WERI-Rb-1 (cell line): ENCODE results near the gene LIMS2.

Experiments
- DNase-seq: peaks from one replicate; pipeline ENCODE4 v3.0.0-alpha.2; 2020
- H3K27ac ChIP-seq: fragments of 250-450 bp; sonication (Bioruptor Pico); 2 replicates; pipeline ENCODE4 v1.5.1; 2020; ENCODE audit warnings: mild to moderate bottlenecking, moderate library complexity
- H3K27me3 ChIP-seq: fragments of 250-450 bp; sonication (Bioruptor Pico); 2 replicates; pipeline ENCODE4 v1.5.1; 2021; ENCODE audit warnings: mild to moderate bottlenecking, low read depth, moderate library complexity; ENCODE audit not compliant: insufficient read depth, severe bottlenecking
- H3K36me3 ChIP-seq: fragments of 250-450 bp; sonication (Bioruptor Pico); 2 replicates; pipeline ENCODE4 v1.5.1; 2020; ENCODE audit warnings: mild to moderate bottlenecking, moderate library complexity
- H3K4me3 ChIP-seq: 2 replicates; pipeline ENCODE4 v1.5.1; 2011; ENCODE audit warnings: low read depth, mild to moderate bottlenecking, control low read depth, low read length
- H3K9me3 ChIP-seq: fragments of 250-450 bp; sonication (Bioruptor Pico); 2 replicates; pipeline ENCODE4 v1.5.1; 2021; ENCODE audit warnings: mild to moderate bottlenecking, moderate library complexity; ENCODE audit not compliant: severe bottlenecking
- CTCF ChIP-seq: IDR thresholded peaks from 2 replicates; pipeline ENCODE4 v1.5.1; 2011; ENCODE audit warnings: low read depth, mild to moderate bottlenecking, control low read depth, inconsistent platforms, low read length

The LIMS2 gene

GRCh38 chr2:127685410-127686080 is 10.2 kb upstream of the LIMS2 start:
- Histone ChIP-seq H3K9me3 (peaks cover 7% of the 10 kb centered on the region), H3K27me3 (no peaks in the 10 kb centered on the region), H3K27ac (peak overlapping the region; percentile 37), H3K36me3 (no peaks in the 10 kb centered on the region), H3K4me3 (no peak overlapping the region)
- no peak for TF ChIP-seq CTCF
- DNase-seq, result peak; percentile 37

DNA sequence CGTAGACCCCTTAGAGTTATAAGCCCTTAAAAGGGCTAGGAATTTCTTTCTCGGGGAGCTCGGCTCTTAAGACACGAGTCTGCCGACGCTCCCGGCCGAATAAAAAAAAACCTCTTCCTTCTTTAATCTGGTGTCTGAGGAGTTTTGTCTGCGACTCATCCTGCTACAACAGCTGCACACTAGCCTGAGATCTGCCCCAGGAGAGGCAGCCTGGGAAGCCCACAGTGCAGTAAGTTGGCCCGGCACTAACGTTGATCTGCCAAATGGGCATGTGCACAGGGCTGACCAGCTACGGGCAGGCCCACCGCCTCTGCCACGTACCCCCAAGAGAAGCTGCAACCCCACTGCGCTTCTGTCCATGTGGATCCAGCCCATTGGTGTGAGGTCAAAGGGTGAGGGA is 8.4 kb upstream of the LIMS2 start:
- Histone ChIP-seq H3K27ac (no peak overlapping the region), H3K36me3 (no peaks in the 10 kb centered on the region)

GRCh38 chr2:127683056-127683455 is 7.7 kb upstream of the LIMS2 start:
- Histone ChIP-seq H3K9me3 (no peaks in the 10 kb centered on the region), H3K4me3 (no peak overlapping the region), H3K36me3 (no peaks in the 10 kb centered on the region), H3K27me3 (no peaks in the 10 kb centered on the region), H3K27ac (no peak overlapping the region)
- no peak for DNase-seq
- TF ChIP-seq CTCF, result no peak

More for the DNA sequence above, 8.4 kb upstream of the LIMS2 start:
- DNase-seq, result peak; percentile 38
- Histone ChIP-seq H3K4me3 (no peak overlapping the region), H3K27me3 (no peaks in the 10 kb centered on the region), H3K9me3 (no peaks in the 10 kb centered on the region)
- TF ChIP-seq CTCF, result no peak

DNA sequence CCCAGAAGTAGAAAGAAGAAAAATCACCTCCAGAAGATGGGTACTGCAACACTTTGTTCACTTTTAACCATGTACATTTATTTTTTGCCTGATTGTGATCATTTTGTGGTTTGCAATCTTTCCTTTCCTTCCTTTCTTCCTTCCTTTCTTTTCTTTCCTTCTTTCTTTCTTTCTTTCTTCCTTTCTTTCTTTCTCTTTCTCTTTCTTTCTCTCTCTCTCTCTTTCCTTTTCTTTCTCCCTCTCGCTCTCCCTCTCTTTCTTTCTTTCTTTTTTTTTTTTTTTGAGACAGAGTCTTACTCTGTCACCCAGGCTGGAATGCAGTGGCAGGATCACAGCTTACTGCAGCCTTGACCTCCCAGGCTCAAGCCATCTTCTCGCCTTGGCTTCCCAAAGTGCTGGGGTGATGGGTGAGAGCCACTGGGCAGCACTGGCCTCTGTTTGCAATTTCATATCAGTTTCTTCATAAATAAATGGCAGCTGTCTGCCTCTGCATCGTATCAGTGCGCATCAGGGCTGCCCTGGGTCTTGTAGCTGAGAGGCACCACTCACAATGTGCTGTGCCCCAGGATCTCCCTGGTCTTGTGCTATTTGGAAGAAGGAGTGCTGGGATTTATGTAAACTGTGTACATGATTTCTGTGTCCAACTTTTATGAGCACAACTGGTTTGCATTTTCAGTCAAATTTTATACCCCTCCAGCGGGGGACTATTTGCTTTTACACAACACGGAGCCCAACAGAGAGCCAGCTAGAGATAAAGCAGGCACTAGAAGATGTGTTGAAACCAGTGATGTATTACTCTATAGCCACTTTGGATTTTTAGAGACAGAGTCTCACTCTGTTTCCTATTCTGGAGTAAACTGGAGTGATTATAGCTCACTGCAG is 6.9 kb upstream of the LIMS2 start:
- DNase-seq, result no peak
- no peak overlapping the region for H3K27ac ChIP-seq
- H3K27me3 ChIP-seq, result no peaks in the 10 kb centered on the region
- TF ChIP-seq CTCF, result no peak
- no peaks in the 10 kb centered on the region for H3K36me3 ChIP-seq
- no peak overlapping the region for H3K4me3 ChIP-seq
- H3K9me3 ChIP-seq, result no peaks in the 10 kb centered on the region

GRCh38 chr2:127681288-127681804 is 6.0 kb upstream of the LIMS2 start:
- Histone ChIP-seq H3K27ac (no peak overlapping the region), H3K9me3 (no peaks in the 10 kb centered on the region), H3K36me3 (no peaks in the 10 kb centered on the region), H3K4me3 (no peak overlapping the region), H3K27me3 (no peaks in the 10 kb centered on the region)
- TF ChIP-seq CTCF, result no peak
- no peak for DNase-seq
